ENCODE results near the gene BLOC1S3. TPM values are rescaled to one million over a fixed set of nuclear protein-coding genes. Genes with fewer than 3 reads are reported as not detected.
"Not testable (repeated sequence)": the region's sequence is repeated elsewhere in the genome, so short reads cannot be mapped to it uniquely, and the experiment has no call there.

Gene BLOC1S3
- total RNA-seq, 2 donors from 2014 or later: 5.0 to 5.6 TPM

GRCh38 chr19:45222724-45223123, 44.1 kb downstream of the BLOC1S3 start:
- no peak for TF ChIP-seq CTCF (IDR thresholded peaks at IDR 0.05)
- H3K27me3 ChIP-seq: no peaks in the 10 kb centered on the region
- no peak for DNase-seq (ENCODE audit: low spot score)

GRCh38 chr19:45223879-45224278, 45.3 kb downstream of the BLOC1S3 start:
- Histone ChIP-seq H3K9me3 (no peaks in the 10 kb centered on the region), H3K4me1 (no peaks in the 10 kb centered on the region), H3K27ac (no peak overlapping the region), H3K4me3 (no peak overlapping the region), H3K27me3 (no peaks in the 10 kb centered on the region), H3K36me3 (no peaks in the 10 kb centered on the region)
- DNase-seq (ENCODE audit: low spot score): no peak
- no peak for TF ChIP-seq CTCF (IDR thresholded peaks at IDR 0.05)

More at GRCh38 chr19:45222724-45223123, 44.1 kb downstream of the BLOC1S3 start:
- no peak overlapping the region for H3K27ac ChIP-seq
- no peaks in the 10 kb centered on the region for H3K36me3 ChIP-seq
- H3K4me3 ChIP-seq: no peak overlapping the region
- peaks cover 0 to 3% of the 10 kb centered on the region in 2 donors for H3K4me1 ChIP-seq
- H3K9me3 ChIP-seq: no peaks in the 10 kb centered on the region

GRCh38 chr19:45224645-45225044, 46.1 kb downstream of the BLOC1S3 start:
- Histone ChIP-seq H3K36me3 (no peaks in the 10 kb centered on the region), H3K4me1 (no peaks in the 10 kb centered on the region), H3K27me3 (no peaks in the 10 kb centered on the region), H3K27ac (no peak overlapping the region), H3K4me3 (no peak overlapping the region), H3K9me3 (no peaks in the 10 kb centered on the region)
- DNase-seq (ENCODE audit: low spot score): no peak
- no peak for TF ChIP-seq CTCF (IDR thresholded peaks at IDR 0.05)

- not testable (repeated sequence) for H3K4me3 ChIP-seq; H3K4me1 ChIP-seq; H3K9me3 ChIP-seq; H3K27me3 ChIP-seq; H3K27ac ChIP-seq; DNase-seq (ENCODE audit: low spot score); H3K36me3 ChIP-seq
Measured at GRCh38 chr19:45229056-45229455, 50.5 kb downstream of the BLOC1S3 start.

Other genes with a start within 250 kb of the BLOC1S3 start
- gene APOC4, start 236.5 kb upstream of the BLOC1S3 start, total RNA-seq: not detected
- not detected for gene APOC2, start 232.7 kb upstream of the BLOC1S3 start, total RNA-seq
- 10 to 100 TPM; 75.9 to 83.5 TPM for gene CLPTM1, start 223.4 kb upstream of the BLOC1S3 start, total RNA-seq
- 1 to 10 TPM; 1.3 to 3.1 TPM for gene RELB, start 177.3 kb upstream of the BLOC1S3 start, total RNA-seq
- 10 to 100 TPM; 29.6 to 31.3 TPM for gene CLASRP, start 139.7 kb upstream of the BLOC1S3 start, total RNA-seq
- under 1 TPM in 1 of 2 donors, not detected in 1; 0.43 TPM for gene ZNF296, start 102.3 kb upstream of the BLOC1S3 start, total RNA-seq
- 10 to 100 TPM; 11.3 to 20.0 TPM for gene GEMIN7, start 99.5 kb upstream of the BLOC1S3 start, total RNA-seq
- 10 to 100 TPM; 21.7 to 22.9 TPM for gene PPP1R37, start 85.6 kb upstream of the BLOC1S3 start, total RNA-seq
- under 1 TPM; 0.16 to 0.22 TPM for gene NKPD1, start 17.8 kb upstream of the BLOC1S3 start, total RNA-seq
- gene TRAPPC6A, start 547 bp upstream of the BLOC1S3 start, total RNA-seq: 10 to 100 TPM; 17.9 to 22.8 TPM
- 1 to 10 TPM; 3.0 to 8.2 TPM for gene EXOC3L2, start 66.6 kb downstream of the BLOC1S3 start, total RNA-seq
- gene MARK4, start 72.5 kb downstream of the BLOC1S3 start, total RNA-seq: 10 to 100 TPM; 18.2 to 24.1 TPM
- gene CKM, start 144.1 kb downstream of the BLOC1S3 start, total RNA-seq: 1,000 to 10,000 TPM; 3,033 to 6,121 TPM
- under 1 TPM in 1 of 2 donors, not detected in 1; 0.75 TPM for gene KLC3, start 162.0 kb downstream of the BLOC1S3 start, total RNA-seq
- 10 to 100 TPM in 1 of 2 donors, 1 to 10 TPM in 1; 8.6 to 11.2 TPM for gene ERCC2, start 191.8 kb downstream of the BLOC1S3 start, total RNA-seq
- gene PPP1R13L, start 226.3 kb downstream of the BLOC1S3 start, total RNA-seq: 100 to 1,000 TPM; 112 to 230 TPM
- gene POLR1G, start 227.9 kb downstream of the BLOC1S3 start, total RNA-seq: 1 to 10 TPM; 5.5 to 5.6 TPM
- gene ERCC1, start 245.1 kb downstream of the BLOC1S3 start, total RNA-seq: 100 to 1,000 TPM; 110 to 126 TPM